OCI-LY1 (cell line): Measurements from ENCODE around the gene SNTB2.

Experiments used
- H2AFZ ChIP-seq: fragments of 200-600 bp; sonication (generic), shearing (Covaris generic); 2 replicates; pipeline ENCODE4 v1.6.0; 2014; ENCODE audit warnings: antibody characterized with exemption, mild to moderate bottlenecking, low read length
- H3F3A ChIP-seq: fragments of 200-600 bp; sonication (generic), shearing (Covaris generic); 2 replicates; pipeline ENCODE4 v1.6.0; 2014; ENCODE audit warnings: mild to moderate bottlenecking, antibody characterized with exemption, low read length, moderate library complexity; ENCODE audit not compliant: insufficient read depth
- H3K27ac ChIP-seq: fragments of 200-600 bp; sonication (generic); 2 replicates; pipeline ENCODE4 v1.5.1; 2014; ENCODE audit warnings: low read length, mixed run types, mild to moderate bottlenecking, low read depth; ENCODE audit not compliant: poor library complexity, severe bottlenecking
- H3K27me3 ChIP-seq: fragments of 200-600 bp; sonication (generic); 2 replicates; pipeline ENCODE4 v1.6.0; 2014; ENCODE audit warnings: antibody characterized with exemption, mild to moderate bottlenecking, low read length, moderate library complexity; ENCODE audit not compliant: insufficient read depth
- H3K36me3 ChIP-seq: fragments of 200-600 bp; sonication (generic); 2 replicates; pipeline ENCODE4 v1.6.1; 2014; ENCODE audit warnings: mild to moderate bottlenecking, antibody characterized with exemption, low read length, moderate library complexity, mixed read lengths; ENCODE audit not compliant: insufficient read depth
- H3K4me1 ChIP-seq: fragments of 200-600 bp; sonication (generic); 2 replicates; pipeline ENCODE4 v1.5.1; 2014; ENCODE audit warnings: mild to moderate bottlenecking, low read length, moderate library complexity; ENCODE audit not compliant: insufficient read depth, severe bottlenecking
- H3K4me2 ChIP-seq: fragments of 200-600 bp; sonication (generic), shearing (Covaris generic); 2 replicates; pipeline ENCODE4 v1.6.1; 2014; ENCODE audit warnings: low read length
- H3K4me3 ChIP-seq: fragments of 200-600 bp; sonication (generic); 2 replicates; pipeline ENCODE4 v1.5.1; 2014; ENCODE audit warnings: low read length, low read depth, mild to moderate bottlenecking, mixed read lengths; ENCODE audit not compliant: poor library complexity, severe bottlenecking
- H3K79me2 ChIP-seq: fragments of 200-600 bp; shearing (Covaris generic); 2 replicates; pipeline ENCODE4 v1.6.1; 2016; ENCODE audit warnings: mixed run types, low read length, mixed read lengths; ENCODE audit not compliant: insufficient read depth
- H3K9ac ChIP-seq: fragments of 200-600 bp; sonication (generic), shearing (Covaris generic); 2 replicates; pipeline ENCODE4 v1.6.1; 2014; ENCODE audit warnings: mild to moderate bottlenecking, low read length, mixed read lengths
- H3K9me2 ChIP-seq: fragments of 200-600 bp; sonication (generic), shearing (Covaris generic); 2 replicates; pipeline ENCODE4 v1.6.1; 2014; ENCODE audit warnings: low read depth, mild to moderate bottlenecking, low read length, mixed read lengths
- H3K9me3 ChIP-seq: fragments of 200-600 bp; shearing (Covaris generic); 2 replicates; pipeline ENCODE4 v1.6.1; 2014; ENCODE audit warnings: low read length, mixed read lengths
- H4K20me1 ChIP-seq: fragments of 200-600 bp; sonication (generic), shearing (Covaris generic); 2 replicates; pipeline ENCODE4 v1.6.0; 2016; ENCODE audit warnings: mild to moderate bottlenecking, low read length; ENCODE audit not compliant: insufficient read depth
- EZH2 ChIP-seq: fragments of 200-600 bp; sonication (generic), shearing (Covaris generic); IDR thresholded peaks from 2 replicates; pipeline ENCODE4 v1.8.0; 2017; ENCODE audit warnings: borderline replicate concordance, mixed run types, mild to moderate bottlenecking, antibody characterized with exemption, low read length, moderate library complexity, mixed read lengths

SNTB2 gene

DNA sequence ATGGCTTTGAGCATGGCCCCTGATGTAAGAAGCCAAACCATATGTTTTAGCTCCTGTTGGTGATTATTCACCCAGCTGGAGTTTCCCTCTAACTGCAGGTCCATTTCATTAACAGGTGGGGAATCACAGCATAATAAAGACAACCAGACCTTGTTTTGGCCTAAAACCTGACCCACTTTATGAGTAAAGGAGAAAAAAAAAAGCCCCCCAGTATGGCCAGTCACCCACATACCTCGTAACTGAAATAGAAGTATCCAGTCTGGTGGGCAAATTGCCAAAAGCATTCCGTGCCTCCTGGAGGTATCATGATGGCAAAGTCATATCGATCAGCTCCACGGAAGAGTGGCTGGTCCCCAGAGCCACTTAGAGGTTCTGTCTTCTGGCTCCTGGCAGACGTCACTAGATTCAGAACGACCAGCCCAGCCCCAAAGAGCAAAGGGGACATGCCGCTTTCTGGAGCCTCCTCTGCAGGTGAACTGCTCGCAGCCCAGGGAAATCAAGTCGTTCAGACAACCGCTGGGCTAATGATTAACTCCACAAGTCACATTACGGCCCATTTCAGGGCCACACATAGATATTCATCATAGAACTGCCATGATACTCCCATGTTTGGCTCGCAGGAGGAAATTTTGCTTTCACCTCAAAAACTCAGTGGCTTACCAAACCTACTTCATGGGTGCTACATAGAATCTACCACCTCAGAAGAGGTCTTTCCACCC lies 164.5 kb downstream of the SNTB2 start, which contains the start of gene TMED6:
Gene TMED6, minus strand, starts transcription at position 478 of the 719 bp plus-strand sequence. Its CDS starts 33 bp downstream, at position 445.
- Histone ChIP-seq H3K79me2 (no peaks in the 10 kb centered on the region), H3K4me1 (no peaks in the 10 kb centered on the region), H3K4me2 (no peak within 1 kb of the TSS), H3K9me3 (no peaks in the 10 kb centered on the region), H3K9me2 (no peaks in the 10 kb centered on the region), H3K27ac (no peak within 1 kb of the TSS), H2AFZ (no peak within 1 kb of the TSS), H3K27me3 (no peaks in the 10 kb centered on the region), H3F3A (no peaks in the 10 kb centered on the region), H4K20me1 (no peaks in the 10 kb centered on the region), H3K4me3 (no peak within 1 kb of the TSS), H3K36me3 (peaks cover 26% of the 10 kb centered on the region), H3K9ac (no peak within 1 kb of the TSS)
- no peak for TF ChIP-seq EZH2
